Embryonic facial prominence (tissue), 1 donor: ENCODE measurements around the gene ZNF860.

Source experiments
- DNase-seq: peaks from one replicate; pipeline ENCODE4 v3.0.0-alpha.2; 2016; ENCODE audit errors: extremely low spot score

The ZNF860 gene

GRCh38 chr3:31981206-31982181 lies at the start of gene ZNF860, which contains the start of gene OSBPL10:
Gene ZNF860, plus strand, starts transcription at chr3:31981750. Its CDS starts 7,330 bp downstream, at chr3:31989080.
Gene OSBPL10, minus strand, starts transcription at chr3:31981262. Its CDS starts 83 bp downstream, at chr3:31981179.
- DNase-seq, result peak; percentile 34

DNA sequence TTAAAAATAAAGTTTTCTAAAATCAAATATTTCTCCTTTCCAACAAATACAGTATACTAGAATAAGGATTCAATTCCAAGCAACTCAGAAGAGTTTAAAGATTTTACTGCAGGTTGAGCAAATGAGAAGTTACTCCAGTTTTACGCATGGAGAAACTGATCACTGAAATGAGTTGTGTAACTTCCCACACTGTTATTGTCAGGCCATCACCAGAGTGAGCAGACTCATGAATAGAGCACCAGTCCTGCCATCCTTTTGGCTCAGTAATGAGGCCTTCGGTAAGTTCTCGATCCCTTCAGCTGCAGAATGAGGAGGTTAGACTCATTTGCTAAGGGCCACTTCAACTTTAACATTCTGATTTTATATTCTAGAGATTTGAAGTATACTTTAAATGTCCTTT lies 48.6 kb upstream of the ZNF860 start:
- no peak for DNase-seq

DNA sequence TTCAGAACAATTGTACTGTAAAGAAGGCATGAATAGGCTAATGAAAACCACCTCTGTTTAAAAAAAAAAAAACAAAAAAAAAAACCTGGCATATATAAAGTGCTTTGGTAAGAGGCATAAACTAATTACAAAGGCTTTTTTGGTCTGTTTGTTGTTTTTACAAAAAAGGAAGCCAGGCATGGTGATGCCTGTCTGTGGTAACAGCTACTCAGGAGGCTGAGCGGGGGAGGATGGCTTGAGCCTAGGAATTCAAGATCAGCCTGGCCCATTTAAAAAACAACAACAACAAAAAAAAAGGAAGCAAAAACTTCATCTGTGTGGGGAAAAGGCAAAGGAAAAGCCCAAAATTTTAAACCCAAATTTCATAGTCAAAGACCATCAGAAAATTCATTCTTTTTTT lies 47.5 kb upstream of the ZNF860 start:
- no peak for DNase-seq

- DNase-seq, result no peak
These were observed 46.7 kb upstream of the ZNF860 start for GRCh38 chr3:31934866-31935265.

- DNase-seq, result no peak
These were observed 45.0 kb upstream of the ZNF860 start for GRCh38 chr3:31936420-31937060.

- DNase-seq, result no peak
These were observed 44.3 kb upstream of the ZNF860 start for GRCh38 chr3:31937225-31937624.

- DNase-seq, result no peak
These were observed 39.1 kb upstream of the ZNF860 start for GRCh38 chr3:31942446-31942845.

- no peak for DNase-seq
These were observed 38.5 kb upstream of the ZNF860 start for GRCh38 chr3:31943041-31943440.

DNA sequence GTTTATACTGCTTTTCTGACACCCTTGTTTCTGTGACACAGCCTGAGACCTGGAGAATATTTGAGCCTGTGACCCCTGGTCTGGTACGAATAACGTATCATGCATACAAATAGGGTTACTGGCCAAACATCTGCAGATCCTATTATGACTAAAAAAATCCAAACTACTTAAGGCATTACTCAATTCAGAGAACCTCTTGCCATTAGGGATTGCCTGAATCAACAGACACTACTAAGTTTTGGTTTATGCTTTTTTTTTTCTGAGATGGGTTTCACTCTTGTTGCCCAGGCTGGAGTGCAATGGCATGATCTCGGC lies 35.9 kb upstream of the ZNF860 start:
- no peak for DNase-seq

GRCh38 chr3:31946484-31947081 lies 35.0 kb upstream of the ZNF860 start:
- DNase-seq, result no peak

- no peak for DNase-seq
These were observed 34.4 kb upstream of the ZNF860 start for GRCh38 chr3:31947162-31947561.

DNA sequence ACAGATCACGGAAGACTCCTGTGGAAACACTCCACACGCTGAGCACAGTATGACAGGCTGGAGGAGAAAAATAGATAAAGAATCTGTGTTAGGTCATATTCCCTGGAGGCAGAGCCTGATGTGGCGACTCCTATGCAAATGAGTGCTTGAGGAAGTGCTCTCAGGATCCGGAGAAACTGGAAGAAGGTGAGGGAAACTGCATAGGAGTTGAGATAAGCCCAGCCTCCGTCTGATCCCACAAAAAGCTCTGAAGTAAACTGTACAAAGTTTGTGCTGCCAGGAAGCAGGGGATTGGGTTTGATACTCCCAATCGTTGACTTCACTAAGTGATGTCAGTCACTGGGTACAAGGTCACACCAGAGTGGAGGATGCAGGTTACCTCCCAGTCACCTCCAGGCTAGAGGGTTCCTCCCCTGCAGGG lies 33.9 kb upstream of the ZNF860 start:
- no peak for DNase-seq

GRCh38 chr3:31948280-31948679 lies 33.3 kb upstream of the ZNF860 start:
- no peak for DNase-seq

DNA sequence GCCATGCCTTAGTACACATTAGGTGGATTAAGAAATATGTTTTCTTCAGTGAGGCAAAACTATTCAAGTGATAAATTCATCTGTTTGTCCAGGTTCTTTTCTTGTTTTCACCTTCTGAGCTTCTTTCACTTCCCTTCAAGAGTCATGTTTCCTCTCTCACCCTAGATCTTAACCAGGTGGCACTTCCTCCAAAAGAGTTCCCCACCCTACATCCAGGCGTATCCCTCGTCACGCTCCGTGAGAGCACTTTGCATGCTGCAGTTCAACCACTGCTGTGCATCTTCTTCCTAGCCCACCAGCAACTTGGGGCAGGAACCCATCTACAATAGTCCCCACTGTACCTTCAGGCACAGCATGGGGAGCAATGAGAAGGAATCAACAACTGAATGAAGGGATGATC lies 29.3 kb upstream of the ZNF860 start:
- no peak for DNase-seq

DNA sequence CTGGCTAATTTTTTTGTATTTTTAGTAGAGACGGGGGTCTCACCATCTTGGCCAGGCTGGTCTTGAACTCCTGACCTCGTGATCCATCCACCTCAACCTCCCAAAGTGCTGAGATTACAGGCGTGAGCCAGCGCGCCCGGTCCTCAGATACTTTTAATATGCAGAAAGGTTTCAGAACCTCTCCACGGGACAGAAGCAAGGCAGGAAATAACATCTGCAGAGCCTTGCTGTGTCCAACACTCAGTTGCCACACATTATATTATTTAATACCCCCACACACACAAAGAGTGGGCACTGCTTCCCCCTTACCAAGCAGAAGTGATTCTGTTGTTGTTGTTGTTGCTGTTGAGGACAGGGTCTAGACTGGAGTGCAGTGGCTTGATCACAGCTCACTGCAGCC lies 28.5 kb upstream of the ZNF860 start:
- DNase-seq, result no peak

GRCh38 chr3:31953636-31954035 lies 27.9 kb upstream of the ZNF860 start:
- DNase-seq, result no peak

DNA sequence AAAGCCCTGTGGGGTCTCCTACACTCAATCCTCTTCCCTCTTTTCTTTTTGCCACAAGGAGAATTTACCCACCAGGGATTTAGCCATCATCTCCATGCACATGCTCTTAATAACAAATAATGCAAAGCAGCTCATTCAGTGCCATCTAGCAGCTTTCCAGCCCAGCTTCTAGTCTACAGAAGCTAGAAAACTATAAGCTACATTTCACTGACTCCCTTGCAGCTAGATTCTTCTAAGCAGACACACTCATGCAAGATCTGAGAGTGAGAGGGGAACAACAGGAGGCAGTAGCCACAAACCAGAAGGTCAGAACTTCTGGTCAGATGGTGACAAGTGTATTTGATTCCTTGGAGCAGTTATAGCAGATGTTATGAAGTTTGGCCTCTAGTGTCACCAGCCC lies 26.0 kb upstream of the ZNF860 start:
- no peak for DNase-seq

GRCh38 chr3:31957106-31957505 lies 24.4 kb upstream of the ZNF860 start:
- no peak for DNase-seq

DNA sequence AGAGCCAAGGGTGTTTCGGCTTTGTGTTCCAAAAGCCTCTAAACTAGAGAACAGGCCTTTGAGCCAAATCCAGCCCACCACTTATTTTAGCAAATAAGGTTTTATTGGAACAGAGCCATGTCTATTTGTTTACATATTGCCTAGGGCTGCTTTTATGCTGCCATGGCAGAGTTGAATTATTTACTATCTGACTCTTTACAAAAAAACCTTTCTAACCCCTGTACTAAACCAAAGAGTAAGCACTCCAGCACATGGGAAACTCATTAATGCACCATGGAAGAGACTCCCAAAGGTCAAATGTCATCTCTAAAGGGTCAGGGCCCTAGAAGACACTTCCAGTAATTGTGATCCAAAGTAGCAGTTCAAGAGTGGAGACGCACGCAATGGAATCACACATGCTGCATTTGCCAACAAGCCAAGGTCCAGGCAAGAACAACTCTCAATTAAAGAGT lies 22.8 kb upstream of the ZNF860 start:
- no peak for DNase-seq

DNA sequence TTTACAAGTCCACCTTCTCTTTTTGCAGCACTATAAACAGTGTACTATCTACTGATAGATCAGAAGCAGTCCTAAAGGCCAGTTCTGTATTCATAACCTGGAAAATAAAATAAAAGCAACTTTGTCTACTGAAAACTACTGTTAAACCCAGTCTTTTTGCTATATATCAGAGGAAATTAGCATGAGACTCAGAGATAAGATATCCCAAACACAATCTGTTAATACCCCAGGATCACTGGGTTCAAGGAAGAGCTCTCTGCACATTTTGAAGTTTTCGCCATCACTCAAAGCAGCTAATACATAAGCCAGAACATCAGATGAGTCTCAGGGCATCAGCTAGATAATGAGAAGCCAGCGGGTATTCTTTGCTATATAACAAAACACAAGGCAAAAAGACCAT lies 22.3 kb upstream of the ZNF860 start:
- DNase-seq, result no peak

GRCh38 chr3:31959951-31960792 lies 21.4 kb upstream of the ZNF860 start:
- no peak for DNase-seq
